Mesodermal cell (in vitro differentiated cells): ENCODE measurements around the gene HYDIN.

Experiments
- H3K27ac ChIP-seq: 2 replicates; pipeline ENCODE4 v1.7.0; 2013; ENCODE audit warnings: mild to moderate bottlenecking, low read depth, low read length, moderate library complexity; ENCODE audit not compliant: severe bottlenecking
- H3K36me3 ChIP-seq: 2 replicates; pipeline ENCODE4 v1.7.1; 2013; ENCODE audit warnings: mild to moderate bottlenecking, low read length, moderate library complexity; ENCODE audit not compliant: control insufficient read depth, insufficient read depth
- H3K4me1 ChIP-seq: one replicate; pipeline ENCODE4 v1.7.1; 2013; ENCODE audit warnings: mild to moderate bottlenecking, low read length; ENCODE audit not compliant: insufficient read depth, control insufficient read depth, poor library complexity, severe bottlenecking
- H3K4me3 ChIP-seq: 2 replicates; pipeline ENCODE4 v1.7.0; 2013; ENCODE audit warnings: low read length, control low read depth, mild to moderate bottlenecking; ENCODE audit not compliant: insufficient read depth, poor library complexity, severe bottlenecking; ENCODE audit errors: extremely low read depth
- H3K9me3 ChIP-seq: 2 replicates; pipeline ENCODE4 v1.7.1; 2013; ENCODE audit warnings: mild to moderate bottlenecking, low read length, moderate library complexity; ENCODE audit not compliant: control insufficient read depth
- WGBS, 2 experiments: methylation state at CpG; one replicate each; pipeline ENCODE4 v1.1.5; 2013; ENCODE audit warnings: missing lambda C conversion rate in 2 of 2; ENCODE audit not compliant: insufficient coverage in 2 of 2; 5-methylcytosine and 5-hydroxymethylcytosine counted together

The HYDIN gene

GRCh38 chr16:71254832-71255525 lies 24.5 kb upstream of the HYDIN start:
- Histone ChIP-seq H3K36me3 (no peaks in the 10 kb centered on the region), H3K9me3 (no peaks in the 10 kb centered on the region), H3K4me1 (no peaks in the 10 kb centered on the region), H3K27ac (peak overlapping the region; percentile 49), H3K4me3 (no peak overlapping the region)
- WGBS, 2 experiments = 100% methylated on average over 1 of the region's 4 CpGs; no CpG with 5 or more reads in 1 of the 2 experiments

GRCh38 chr16:71250461-71251235 lies 20.1 kb upstream of the HYDIN start:
- no peaks in the 10 kb centered on the region for H3K36me3 ChIP-seq
- H3K27ac ChIP-seq = no peak overlapping the region
- H3K9me3 ChIP-seq = no peaks in the 10 kb centered on the region
- WGBS, 2 experiments = 94 to 96% methylated on average over 5 of the region's 5 CpGs
- H3K4me1 ChIP-seq = no peaks in the 10 kb centered on the region
- no peak overlapping the region for H3K4me3 ChIP-seq

- no peaks in the 10 kb centered on the region for H3K4me1 ChIP-seq
- H3K9me3 ChIP-seq = no peaks in the 10 kb centered on the region
- 30 to 79% methylated on average over 1 of the region's 1 CpG for WGBS, 2 experiments
- H3K4me3 ChIP-seq = no peak overlapping the region
- no peaks in the 10 kb centered on the region for H3K36me3 ChIP-seq
- H3K27ac ChIP-seq = no peak overlapping the region
Observed at GRCh38 chr16:71249399-71249798, 18.9 kb upstream of the HYDIN start.

- no peaks in the 10 kb centered on the region for H3K9me3 ChIP-seq
- H3K4me1 ChIP-seq = no peaks in the 10 kb centered on the region
- H3K36me3 ChIP-seq = no peaks in the 10 kb centered on the region
- no peak overlapping the region for H3K27ac ChIP-seq
- no peak overlapping the region for H3K4me3 ChIP-seq
- 87 to 97% methylated on average over 6 of the region's 7 CpGs for WGBS, 2 experiments
Observed at GRCh38 chr16:71247478-71247877, 17.0 kb upstream of the HYDIN start.

- Histone ChIP-seq H3K27ac (no peak overlapping the region), H3K4me3 (no peak overlapping the region), H3K9me3 (no peaks in the 10 kb centered on the region), H3K36me3 (no peaks in the 10 kb centered on the region), H3K4me1 (no peaks in the 10 kb centered on the region)
Observed at GRCh38 chr16:71246309-71246708, 15.8 kb upstream of the HYDIN start.

- Histone ChIP-seq H3K4me3 (no peak overlapping the region), H3K36me3 (no peaks in the 10 kb centered on the region), H3K27ac (no peak overlapping the region), H3K9me3 (no peaks in the 10 kb centered on the region), H3K4me1 (no peaks in the 10 kb centered on the region)
- WGBS, 2 experiments = 67 to 100% methylated on average over 1 of the region's 1 CpG
Observed at GRCh38 chr16:71244521-71244920, 14.0 kb upstream of the HYDIN start.

GRCh38 chr16:71242601-71243000 lies 12.1 kb upstream of the HYDIN start:
- no peaks in the 10 kb centered on the region for H3K4me1 ChIP-seq
- no peaks in the 10 kb centered on the region for H3K36me3 ChIP-seq
- 72 to 92% methylated on average over 3 of the region's 3 CpGs for WGBS, 2 experiments
- H3K9me3 ChIP-seq = no peaks in the 10 kb centered on the region
- H3K27ac ChIP-seq = no peak overlapping the region
- no peak overlapping the region for H3K4me3 ChIP-seq

- Histone ChIP-seq H3K9me3 (no peaks in the 10 kb centered on the region), H3K4me3 (no peak overlapping the region), H3K4me1 (no peaks in the 10 kb centered on the region), H3K27ac (no peak overlapping the region), H3K36me3 (no peaks in the 10 kb centered on the region)
- WGBS, 2 experiments = 92% methylated on average over 4 of the region's 4 CpGs; no CpG with 5 or more reads in 1 of the 2 experiments
Observed at GRCh38 chr16:71242036-71242435, 11.5 kb upstream of the HYDIN start.

GRCh38 chr16:71229344-71229743 lies 1.2 kb downstream of the HYDIN start:
- no CpG with 5 or more reads among the region's 1 CpG for WGBS, 2 experiments
- no peak overlapping the region for H3K4me3 ChIP-seq
- H3K27ac ChIP-seq = no peak overlapping the region
- H3K9me3 ChIP-seq = peaks cover 17% of the 10 kb centered on the region
- no peaks in the 10 kb centered on the region for H3K4me1 ChIP-seq
- no peaks in the 10 kb centered on the region for H3K36me3 ChIP-seq

GRCh38 chr16:71226229-71227141 lies 4.0 kb downstream of the HYDIN start:
- WGBS, 2 experiments = 42 to 100% methylated on average over 2 to 3 of the region's 5 CpGs
- Histone ChIP-seq H3K4me3 (no peak overlapping the region), H3K27ac (no peak overlapping the region), H3K4me1 (no peaks in the 10 kb centered on the region), H3K9me3 (peaks cover 22% of the 10 kb centered on the region), H3K36me3 (no peaks in the 10 kb centered on the region)
